ENCODE data around the gene PAXIP1. TPM values are rescaled to one million over a fixed set of nuclear protein-coding genes. Genes with fewer than 3 reads are reported as not detected.
A peak's percentile ranks its signal among the peaks of the same experiment; 100 is the strongest.

The PAXIP1 gene
- total RNA-seq, 1 experiment from 2014 or later: 15.3 TPM

DNA sequence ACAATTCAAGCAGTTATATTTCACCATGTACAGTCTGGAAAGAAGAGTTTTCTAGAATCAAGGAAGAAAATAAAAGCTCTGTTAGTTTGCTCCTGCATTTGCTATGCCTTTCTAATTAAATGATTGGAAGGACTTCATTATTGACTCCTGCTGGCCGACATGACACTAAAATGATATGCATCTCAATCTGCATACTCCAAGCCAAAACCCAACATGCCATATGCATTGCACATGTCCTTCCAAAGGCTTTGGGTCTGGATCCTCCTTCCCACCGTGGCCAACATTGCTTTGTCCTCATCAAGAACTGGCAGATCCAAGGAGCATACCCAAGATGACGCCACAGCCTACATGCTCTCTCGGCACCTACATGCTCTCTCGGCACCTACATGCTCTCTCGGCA lies 46.5 kb downstream of the PAXIP1 start:
- Histone ChIP-seq H3K27ac (ENCODE audit: low read length) (no peak overlapping the region), H3K9ac (ENCODE audit: low read length) (no peak overlapping the region), H4K20me1 (ENCODE audit: low read length) (no peaks in the 10 kb centered on the region), H3F3A (ENCODE audit: low read length, unreplicated experiment) (no peaks in the 10 kb centered on the region), H3K36me3 (ENCODE audit: low read depth, low read length) (peaks cover 42% of the 10 kb centered on the region), H3K9me3 (ENCODE audit: low read length) (no peaks in the 10 kb centered on the region), H3K4me2 (ENCODE audit: low read length) (no peak overlapping the region), H3K9me2 (replicated peaks; ENCODE audit: low read length) (no peaks in the 10 kb centered on the region), H3K4me3 (ENCODE audit: low read length) (no peak overlapping the region), H3K27me3 (ENCODE audit: low read length) (no peaks in the 10 kb centered on the region), H3K4me1 (ENCODE audit: insufficient read depth, low read length) (no peaks in the 10 kb centered on the region), H2AFZ (ENCODE audit: low read length) (no peak overlapping the region), H3K79me2 (ENCODE audit: low read length) (no peaks in the 10 kb centered on the region)
- DNase-seq (no peak), ATAC-seq (no peak)
- no TSS peak for BruUV-seq (replicated peaks)
- intact Hi-C loops (cut with micrococcal nuclease): no loop called here
- TF ChIP-seq CTCF (conservative IDR thresholded peaks at IDR 0.05; ENCODE audit: low read depth, low read length) (no peak), EZH2phosphoT487 (IDR thresholded peaks at IDR 0.05; ENCODE audit: borderline replicate concordance, low read length) (no peak), EZH2 (IDR thresholded peaks at IDR 0.05; ENCODE audit: low read length, unreplicated experiment) (no peak)
- ChIA-PET POLR2A (ENCODE audit: unreplicated experiment) (no interaction called here), CTCF (no interaction called here)

DNA sequence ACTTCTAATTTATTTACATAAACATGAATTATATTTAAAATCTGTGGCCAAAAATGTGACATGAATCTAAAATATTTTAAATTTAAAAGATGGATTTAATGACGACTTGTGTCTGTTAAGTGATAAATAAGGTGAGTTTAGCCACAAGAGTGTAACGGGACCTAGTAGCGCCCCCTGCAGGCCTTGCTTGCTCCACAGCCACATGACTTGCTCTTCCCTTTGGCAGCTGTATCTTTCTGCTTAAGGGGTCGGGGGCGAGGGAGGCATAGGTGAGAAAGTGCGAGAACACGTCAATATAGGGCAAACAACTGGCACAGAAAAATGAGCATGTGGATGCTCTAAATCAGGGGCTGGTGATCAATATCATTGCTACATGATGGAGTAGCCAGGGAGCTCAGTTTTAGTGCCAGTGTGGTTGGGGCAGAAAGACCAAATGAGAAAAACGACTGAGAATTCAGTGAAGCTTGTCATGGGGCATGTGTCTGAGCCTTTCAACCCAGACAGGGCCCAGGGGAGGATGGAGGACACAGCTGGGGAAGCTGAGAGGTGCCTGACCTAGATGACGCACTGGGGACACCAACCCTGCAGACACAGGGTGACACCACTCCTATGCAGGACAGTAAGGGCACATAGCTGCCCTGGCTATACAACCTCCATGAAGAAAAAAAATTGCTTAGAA lies 49.8 kb downstream of the PAXIP1 start:
- DNase-seq: peak; percentile 53
- TF ChIP-seq EZH2 (IDR thresholded peaks at IDR 0.05; ENCODE audit: low read length, unreplicated experiment) (no peak), EZH2phosphoT487 (IDR thresholded peaks at IDR 0.05; ENCODE audit: borderline replicate concordance, low read length) (no peak), CTCF (conservative IDR thresholded peaks at IDR 0.05; ENCODE audit: low read depth, low read length) (peak; percentile 79)
- no peak overlapping the region for H2AFZ ChIP-seq (ENCODE audit: low read length)
- peak; percentile 49 for ATAC-seq
- H3F3A ChIP-seq (ENCODE audit: low read length, unreplicated experiment): no peaks in the 10 kb centered on the region
- peaks cover 19% of the 10 kb centered on the region for H3K36me3 ChIP-seq (ENCODE audit: low read depth, low read length)
- H3K4me2 ChIP-seq (ENCODE audit: low read length): no peak overlapping the region
- intact Hi-C loops (cut with micrococcal nuclease): loop anchor here (1.0 kb wide), 1 partner anchor 25 kb away; no protein-coding TSS in a partner anchor
- no peaks in the 10 kb centered on the region for H3K4me1 ChIP-seq (ENCODE audit: insufficient read depth, low read length)
- H3K9me2 ChIP-seq (replicated peaks; ENCODE audit: low read length): no peaks in the 10 kb centered on the region
- no peak overlapping the region for H3K27ac ChIP-seq (ENCODE audit: low read length)
- H3K9me3 ChIP-seq (ENCODE audit: low read length): no peaks in the 10 kb centered on the region
- no TSS peak for BruUV-seq (replicated peaks)
- ChIA-PET POLR2A (ENCODE audit: unreplicated experiment) (no interaction called here), CTCF (interaction anchor here (0.6 to 1.2 kb wide), 4 partner anchors 25 to 579 kb away, joined by 3 to 9 read pairs (median 4); no protein-coding TSS in a partner anchor)
- H3K27me3 ChIP-seq (ENCODE audit: low read length): no peaks in the 10 kb centered on the region
- H3K9ac ChIP-seq (ENCODE audit: low read length): no peak overlapping the region
- H3K79me2 ChIP-seq (ENCODE audit: low read length): no peaks in the 10 kb centered on the region
- H4K20me1 ChIP-seq (ENCODE audit: low read length): no peaks in the 10 kb centered on the region
- no peak overlapping the region for H3K4me3 ChIP-seq (ENCODE audit: low read length)

GRCh38 chr7:154950960-154951359 lies 52.0 kb downstream of the PAXIP1 start:
- Histone ChIP-seq H3K9me3 (ENCODE audit: low read length) (no peaks in the 10 kb centered on the region), H2AFZ (ENCODE audit: low read length) (no peak overlapping the region), H3K4me2 (ENCODE audit: low read length) (no peak overlapping the region), H3K4me3 (ENCODE audit: low read length) (no peak overlapping the region), H3K36me3 (ENCODE audit: low read depth, low read length) (peaks cover 29% of the 10 kb centered on the region), H3K4me1 (ENCODE audit: insufficient read depth, low read length) (no peaks in the 10 kb centered on the region), H3K79me2 (ENCODE audit: low read length) (no peaks in the 10 kb centered on the region), H3K9me2 (replicated peaks; ENCODE audit: low read length) (no peaks in the 10 kb centered on the region), H3K27me3 (ENCODE audit: low read length) (no peaks in the 10 kb centered on the region), H3F3A (ENCODE audit: low read length, unreplicated experiment) (no peaks in the 10 kb centered on the region), H3K27ac (ENCODE audit: low read length) (no peak overlapping the region), H4K20me1 (ENCODE audit: low read length) (no peaks in the 10 kb centered on the region), H3K9ac (ENCODE audit: low read length) (no peak overlapping the region)
- ChIA-PET CTCF (interaction anchor here (1.3 kb wide), 1 partner anchor 24 kb away, joined by 3 read pairs; no protein-coding TSS in a partner anchor), POLR2A (ENCODE audit: unreplicated experiment) (no interaction called here)
- intact Hi-C loops (cut with micrococcal nuclease): no loop called here
- no peak for DNase-seq
- TF ChIP-seq EZH2 (IDR thresholded peaks at IDR 0.05; ENCODE audit: low read length, unreplicated experiment) (no peak), CTCF (conservative IDR thresholded peaks at IDR 0.05; ENCODE audit: low read depth, low read length) (no peak), EZH2phosphoT487 (IDR thresholded peaks at IDR 0.05; ENCODE audit: borderline replicate concordance, low read length) (no peak)
- no TSS peak for BruUV-seq (replicated peaks)
- no peak for ATAC-seq

Measured in PC-3 (cell line).